Upper lobe of left lung (tissue), 4 donors: ENCODE measurements around the gene EI24.

Source experiments
- CTCF ChIP-seq, 6 experiments: fragments of 450-650 bp in 4 of 6; fragments of 200-600 bp in 2 of 6; sonication (generic) in 2 of 6; IDR thresholded peaks; one replicate each; pipeline ENCODE4 v1.5.1; 2016 to 2019; ENCODE audit warnings: antibody characterized with exemption in 6 of 6
- EP300 ChIP-seq, 4 donors: sonication (generic); formaldehyde crosslinking; IDR thresholded peaks; one replicate each; pipeline ENCODE4 v1.5.1; 2017; ENCODE audit warnings: antibody characterized with exemption in 4 of 4, control low read depth in 2 of 4

- peak in 1 of 6 experiments; percentile 19 for TF ChIP-seq CTCF (IDR thresholded peaks at IDR 0.05)
- peak in 1 of 4 donors; percentile 35 for TF ChIP-seq EP300 (IDR thresholded peaks at IDR 0.05)
Measured at GRCh38 chr11:125625630-125626287, 56.5 kb downstream of the EI24 start.
